Mesendoderm (in vitro differentiated cells): ENCODE results near the gene ENPP7.

Experiments used
- DNase-seq: peaks from one replicate; pipeline ENCODE4 v3.0.0; 2013
- H2AK5ac ChIP-seq: 2 replicates; pipeline ENCODE4 v1.6.1; 2013; ENCODE audit warnings: low read length, inconsistent platforms
- H2BK120ac ChIP-seq: 2 replicates; pipeline ENCODE4 v1.6.1; 2013; ENCODE audit warnings: low read depth, mild to moderate bottlenecking, low read length, moderate library complexity, mixed read lengths
- H2BK15ac ChIP-seq: replicated peaks from 2 replicates; pipeline ENCODE4 v1.6.1; 2013; ENCODE audit warnings: low read depth, mild to moderate bottlenecking, moderate library complexity
- H2BK5ac ChIP-seq: 2 replicates; pipeline ENCODE4 v1.6.1; 2013; ENCODE audit warnings: low read length, inconsistent platforms
- H3K18ac ChIP-seq: 2 replicates; pipeline ENCODE4 v1.6.1; 2013; ENCODE audit warnings: mild to moderate bottlenecking, low read length, mixed read lengths
- H3K23ac ChIP-seq: one replicate; pipeline ENCODE4 v1.6.1; 2013; ENCODE audit warnings: low read length
- H3K27ac ChIP-seq: 2 replicates; pipeline ENCODE4 v1.5.1; 2013; ENCODE audit warnings: low read depth, mild to moderate bottlenecking, inconsistent platforms, low read length, moderate library complexity
- H3K27me3 ChIP-seq: 2 replicates; pipeline ENCODE4 v1.6.1; 2013; ENCODE audit warnings: low read length, control low read depth, mild to moderate bottlenecking, inconsistent platforms; ENCODE audit not compliant: insufficient read depth, poor library complexity
- H3K36me3 ChIP-seq: 2 replicates; pipeline ENCODE4 v1.6.1; 2013; ENCODE audit warnings: low read length, inconsistent platforms; ENCODE audit not compliant: control insufficient read depth, insufficient read depth
- H3K4ac ChIP-seq: one replicate; pipeline ENCODE4 v1.6.1; 2013; ENCODE audit warnings: low read depth, mild to moderate bottlenecking, low read length, moderate library complexity
- H3K4me1 ChIP-seq: 2 replicates; pipeline ENCODE4 v1.6.1; 2013; ENCODE audit warnings: low read depth, low read length, inconsistent platforms; ENCODE audit not compliant: control insufficient read depth
- H3K4me2 ChIP-seq: 2 replicates; pipeline ENCODE4 v1.6.1; 2013; ENCODE audit warnings: low read length
- H3K4me3 ChIP-seq: 2 replicates; pipeline ENCODE4 v1.5.1; 2013; ENCODE audit warnings: mild to moderate bottlenecking, low read length
- H3K56ac ChIP-seq: one replicate; pipeline ENCODE4 v1.6.1; 2013; ENCODE audit warnings: low read length
- H3K79me1 ChIP-seq: 2 replicates; pipeline ENCODE4 v1.6.1; 2013; ENCODE audit warnings: low read length, inconsistent platforms
- H3K79me2 ChIP-seq: 2 replicates; pipeline ENCODE4 v1.6.1; 2013; ENCODE audit warnings: mild to moderate bottlenecking, low read length; ENCODE audit not compliant: control insufficient read depth, insufficient read depth
- H3K9ac ChIP-seq: 2 replicates; pipeline ENCODE4 v1.6.1; 2013; ENCODE audit warnings: low read length, inconsistent platforms
- H4K5ac ChIP-seq: one replicate; pipeline ENCODE4 v1.6.1; 2013; ENCODE audit warnings: low read length
- H4K8ac ChIP-seq: one replicate; pipeline ENCODE4 v1.6.1; 2013; ENCODE audit warnings: low read depth, mild to moderate bottlenecking, control low read depth, low read length, moderate library complexity
- WGBS: extraction: QIAGEN DNeasy Blood & Tissue Kit; methylation state at CpG from one replicate; pipeline ENCODE4 v1.1.7; 2013; ENCODE audit warnings: low lambda C conversion rate, missing lambda C conversion rate; ENCODE audit not compliant: insufficient coverage; ENCODE audit errors: extremely low coverage; 5-methylcytosine and 5-hydroxymethylcytosine counted together

The ENPP7 gene

GRCh38 chr17:79781736-79782575, 51.2 kb downstream of the ENPP7 start:
- Histone ChIP-seq H3K27ac (no peak overlapping the region), H3K18ac (no peak overlapping the region), H3K56ac (no peak overlapping the region), H3K23ac (no peak overlapping the region), H2BK5ac (no peak overlapping the region), H3K4me1 (peaks cover 2% of the 10 kb centered on the region), H3K4ac (no peak overlapping the region), H3K79me1 (peaks cover 9% of the 10 kb centered on the region), H2BK15ac (no peak overlapping the region), H4K8ac (no peak overlapping the region), H3K27me3 (no peaks in the 10 kb centered on the region), H4K5ac (no peak overlapping the region), H3K4me2 (no peak overlapping the region), H3K36me3 (peaks cover 1% of the 10 kb centered on the region), H3K79me2 (peaks cover 2% of the 10 kb centered on the region), H2AK5ac (no peak overlapping the region), H3K4me3 (no peak overlapping the region), H2BK120ac (no peak overlapping the region), H3K9ac (no peak overlapping the region)
- no peak for DNase-seq
- WGBS: no CpG with 5 or more reads among the region's 27 CpGs

- Histone ChIP-seq H4K8ac (no peak overlapping the region), H3K23ac (no peak overlapping the region), H2BK15ac (no peak overlapping the region), H3K79me1 (peaks cover 8% of the 10 kb centered on the region), H3K4me2 (no peak overlapping the region), H3K18ac (no peak overlapping the region), H3K36me3 (peaks cover 1% of the 10 kb centered on the region), H3K27me3 (peaks cover 6% of the 10 kb centered on the region), H3K79me2 (peaks cover 2% of the 10 kb centered on the region), H2BK120ac (no peak overlapping the region), H4K5ac (no peak overlapping the region), H2BK5ac (no peak overlapping the region), H3K9ac (no peak overlapping the region), H2AK5ac (no peak overlapping the region), H3K56ac (no peak overlapping the region), H3K4me1 (peaks cover 2% of the 10 kb centered on the region), H3K4me3 (no peak overlapping the region), H3K27ac (no peak overlapping the region), H3K4ac (no peak overlapping the region)
- no peak for DNase-seq
- WGBS: no CpG with 5 or more reads among the region's 18 CpGs
Measured at GRCh38 chr17:79783891-79784290, 53.1 kb downstream of the ENPP7 start.

GRCh38 chr17:79784353-79785016, 53.7 kb downstream of the ENPP7 start:
- Histone ChIP-seq H3K27ac (no peak overlapping the region), H3K4me1 (peaks cover 2% of the 10 kb centered on the region), H3K56ac (no peak overlapping the region), H3K4ac (no peak overlapping the region), H3K27me3 (peaks cover 8% of the 10 kb centered on the region), H2BK15ac (no peak overlapping the region), H3K4me2 (no peak overlapping the region), H3K23ac (no peak overlapping the region), H2AK5ac (no peak overlapping the region), H4K5ac (no peak overlapping the region), H3K4me3 (no peak overlapping the region), H3K79me1 (peaks cover 5% of the 10 kb centered on the region), H2BK5ac (no peak overlapping the region), H3K36me3 (peaks cover 1% of the 10 kb centered on the region), H2BK120ac (no peak overlapping the region), H3K18ac (no peak overlapping the region), H3K9ac (no peak overlapping the region), H3K79me2 (peaks cover 2% of the 10 kb centered on the region), H4K8ac (no peak overlapping the region)
- DNase-seq: no peak
- WGBS: no CpG with 5 or more reads among the region's 31 CpGs

GRCh38 chr17:79785017-79785899, 54.5 kb downstream of the ENPP7 start:
- DNase-seq: no peak
- Histone ChIP-seq H3K18ac (no peak overlapping the region), H3K23ac (no peak overlapping the region), H3K79me1 (no peaks in the 10 kb centered on the region), H2BK120ac (no peak overlapping the region), H3K9ac (no peak overlapping the region), H2BK5ac (no peak overlapping the region), H3K79me2 (no peaks in the 10 kb centered on the region), H3K27ac (no peak overlapping the region), H2BK15ac (no peak overlapping the region), H3K4me1 (no peaks in the 10 kb centered on the region), H4K8ac (no peak overlapping the region), H4K5ac (no peak overlapping the region), H3K4me2 (no peak overlapping the region), H3K27me3 (peaks cover 15% of the 10 kb centered on the region), H3K4me3 (no peak overlapping the region), H3K36me3 (no peaks in the 10 kb centered on the region), H3K56ac (no peak overlapping the region), H2AK5ac (no peak overlapping the region), H3K4ac (no peak overlapping the region)
- WGBS: no CpG with 5 or more reads among the region's 17 CpGs

- no peak overlapping the region for H3K4me2 ChIP-seq
Measured at GRCh38 chr17:79785900-79786810, 55.4 kb downstream of the ENPP7 start.

More at GRCh38 chr17:79785900-79786810, 55.4 kb downstream of the ENPP7 start:
- Histone ChIP-seq H4K5ac (no peak overlapping the region), H3K56ac (no peak overlapping the region), H2BK5ac (no peak overlapping the region), H3K4ac (no peak overlapping the region), H3K9ac (no peak overlapping the region), H4K8ac (no peak overlapping the region), H3K4me3 (no peak overlapping the region), H3K27ac (no peak overlapping the region), H3K79me2 (no peaks in the 10 kb centered on the region), H3K23ac (no peak overlapping the region), H2BK120ac (no peak overlapping the region), H3K4me1 (no peaks in the 10 kb centered on the region), H3K36me3 (no peaks in the 10 kb centered on the region), H3K18ac (no peak overlapping the region), H3K79me1 (no peaks in the 10 kb centered on the region), H3K27me3 (peaks cover 23% of the 10 kb centered on the region), H2BK15ac (no peak overlapping the region), H2AK5ac (no peak overlapping the region)
- WGBS: no CpG with 5 or more reads among the region's 15 CpGs
- no peak for DNase-seq
